GM12864 (cell line): ENCODE data around the gene GLMN.

ENCODE experiments used
- DNase-seq: peaks from one replicate; pipeline ENCODE4 v3.0.0-alpha.2; 2011; ENCODE audit warnings: low read depth
- H3K4me3 ChIP-seq: 2 replicates; pipeline ENCODE4 v1.5.1; 2011; ENCODE audit warnings: mild to moderate bottlenecking, low read depth, low read length, control low read depth
- TF ChIP-seq, protein P1 (sequence below): IDR thresholded peaks from 2 replicates; pipeline ENCODE4 v1.5.1; 2011; ENCODE audit warnings: low read depth, mild to moderate bottlenecking, moderate library complexity, low read length, control low read depth, inconsistent platforms; ENCODE audit errors: missing control alignments

GLMN gene

GRCh38 chr1:92298573-92299476, at the start of gene GLMN, which contains the start of gene RPAP2:
GLMN (minus strand) TSS chr1:92298987; CDS start chr1:92297999, 988 bp downstream.
RPAP2 (plus strand) TSS chr1:92299059; CDS start chr1:92299074, 15 bp downstream.
- TF ChIP-seq, protein P1, sequence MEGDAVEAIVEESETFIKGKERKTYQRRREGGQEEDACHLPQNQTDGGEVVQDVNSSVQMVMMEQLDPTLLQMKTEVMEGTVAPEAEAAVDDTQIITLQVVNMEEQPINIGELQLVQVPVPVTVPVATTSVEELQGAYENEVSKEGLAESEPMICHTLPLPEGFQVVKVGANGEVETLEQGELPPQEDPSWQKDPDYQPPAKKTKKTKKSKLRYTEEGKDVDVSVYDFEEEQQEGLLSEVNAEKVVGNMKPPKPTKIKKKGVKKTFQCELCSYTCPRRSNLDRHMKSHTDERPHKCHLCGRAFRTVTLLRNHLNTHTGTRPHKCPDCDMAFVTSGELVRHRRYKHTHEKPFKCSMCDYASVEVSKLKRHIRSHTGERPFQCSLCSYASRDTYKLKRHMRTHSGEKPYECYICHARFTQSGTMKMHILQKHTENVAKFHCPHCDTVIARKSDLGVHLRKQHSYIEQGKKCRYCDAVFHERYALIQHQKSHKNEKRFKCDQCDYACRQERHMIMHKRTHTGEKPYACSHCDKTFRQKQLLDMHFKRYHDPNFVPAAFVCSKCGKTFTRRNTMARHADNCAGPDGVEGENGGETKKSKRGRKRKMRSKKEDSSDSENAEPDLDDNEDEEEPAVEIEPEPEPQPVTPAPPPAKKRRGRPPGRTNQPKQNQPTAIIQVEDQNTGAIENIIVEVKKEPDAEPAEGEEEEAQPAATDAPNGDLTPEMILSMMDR, result no peak
- peak; percentile 56 for DNase-seq
- H3K4me3 ChIP-seq, result peak within 1 kb of the TSS; percentile 72

GRCh38 chr1:92346866-92347640, 48.3 kb upstream of the GLMN start:
- no peak for DNase-seq
- H3K4me3 ChIP-seq, result no peak overlapping the region
- TF ChIP-seq, protein P1, result no peak

- DNase-seq, result no peak
- TF ChIP-seq, protein P1, result no peak
- H3K4me3 ChIP-seq, result no peak overlapping the region
Measured at GRCh38 chr1:92343061-92343460, 44.3 kb upstream of the GLMN start.

DNA sequence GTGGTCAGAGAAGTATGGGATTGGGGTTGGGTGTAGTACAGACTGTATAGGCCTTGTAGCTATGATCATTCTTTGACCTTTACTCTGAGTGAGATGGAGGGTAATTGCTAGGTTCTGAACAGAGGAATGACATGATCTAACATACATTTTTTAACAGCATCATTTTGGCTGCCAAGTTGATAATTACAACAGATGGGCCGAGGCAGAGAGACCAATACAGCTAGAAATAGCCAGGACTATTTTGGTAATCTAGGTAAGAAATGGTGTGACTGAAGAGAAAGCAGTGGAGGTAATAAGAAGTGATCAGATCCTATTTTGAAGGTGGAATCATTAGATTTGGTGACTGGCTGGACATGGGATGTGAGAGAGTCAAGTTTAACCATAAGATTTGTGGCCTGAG, 43.6 kb upstream of the GLMN start:
- DNase-seq, result no peak
- TF ChIP-seq, protein P1, result no peak
- H3K4me3 ChIP-seq, result no peak overlapping the region

GRCh38 chr1:92340154-92340553, 41.4 kb upstream of the GLMN start:
- TF ChIP-seq, protein P1, result no peak
- no peak overlapping the region for H3K4me3 ChIP-seq
- no peak for DNase-seq

- TF ChIP-seq, protein P1, result no peak
- DNase-seq, result no peak
- H3K4me3 ChIP-seq, result no peak overlapping the region
Measured at GRCh38 chr1:92333668-92334067, 34.9 kb upstream of the GLMN start.
